OCI-LY1 (cell line): ENCODE data around the gene RPL27A.

Experiments
- H2AFZ ChIP-seq: fragments of 200-600 bp; sonication (generic), shearing (Covaris generic); 2 replicates; pipeline ENCODE4 v1.6.0; 2014; ENCODE audit warnings: antibody characterized with exemption, mild to moderate bottlenecking, low read length
- H3F3A ChIP-seq: fragments of 200-600 bp; sonication (generic), shearing (Covaris generic); 2 replicates; pipeline ENCODE4 v1.6.0; 2014; ENCODE audit warnings: mild to moderate bottlenecking, antibody characterized with exemption, low read length, moderate library complexity; ENCODE audit not compliant: insufficient read depth
- H3K27ac ChIP-seq: fragments of 200-600 bp; sonication (generic); 2 replicates; pipeline ENCODE4 v1.5.1; 2014; ENCODE audit warnings: low read length, mixed run types, mild to moderate bottlenecking, low read depth; ENCODE audit not compliant: poor library complexity, severe bottlenecking
- H3K27me3 ChIP-seq: fragments of 200-600 bp; sonication (generic); 2 replicates; pipeline ENCODE4 v1.6.0; 2014; ENCODE audit warnings: antibody characterized with exemption, mild to moderate bottlenecking, low read length, moderate library complexity; ENCODE audit not compliant: insufficient read depth
- H3K36me3 ChIP-seq: fragments of 200-600 bp; sonication (generic); 2 replicates; pipeline ENCODE4 v1.6.1; 2014; ENCODE audit warnings: mild to moderate bottlenecking, antibody characterized with exemption, low read length, moderate library complexity, mixed read lengths; ENCODE audit not compliant: insufficient read depth
- H3K4me1 ChIP-seq: fragments of 200-600 bp; sonication (generic); 2 replicates; pipeline ENCODE4 v1.5.1; 2014; ENCODE audit warnings: mild to moderate bottlenecking, low read length, moderate library complexity; ENCODE audit not compliant: insufficient read depth, severe bottlenecking
- H3K4me2 ChIP-seq: fragments of 200-600 bp; sonication (generic), shearing (Covaris generic); 2 replicates; pipeline ENCODE4 v1.6.1; 2014; ENCODE audit warnings: low read length
- H3K4me3 ChIP-seq: fragments of 200-600 bp; sonication (generic); 2 replicates; pipeline ENCODE4 v1.5.1; 2014; ENCODE audit warnings: low read length, low read depth, mild to moderate bottlenecking, mixed read lengths; ENCODE audit not compliant: poor library complexity, severe bottlenecking
- H3K79me2 ChIP-seq: fragments of 200-600 bp; shearing (Covaris generic); 2 replicates; pipeline ENCODE4 v1.6.1; 2016; ENCODE audit warnings: mixed run types, low read length, mixed read lengths; ENCODE audit not compliant: insufficient read depth
- H3K9ac ChIP-seq: fragments of 200-600 bp; sonication (generic), shearing (Covaris generic); 2 replicates; pipeline ENCODE4 v1.6.1; 2014; ENCODE audit warnings: mild to moderate bottlenecking, low read length, mixed read lengths
- H3K9me2 ChIP-seq: fragments of 200-600 bp; sonication (generic), shearing (Covaris generic); 2 replicates; pipeline ENCODE4 v1.6.1; 2014; ENCODE audit warnings: low read depth, mild to moderate bottlenecking, low read length, mixed read lengths
- H3K9me3 ChIP-seq: fragments of 200-600 bp; shearing (Covaris generic); 2 replicates; pipeline ENCODE4 v1.6.1; 2014; ENCODE audit warnings: low read length, mixed read lengths
- H4K20me1 ChIP-seq: fragments of 200-600 bp; sonication (generic), shearing (Covaris generic); 2 replicates; pipeline ENCODE4 v1.6.0; 2016; ENCODE audit warnings: mild to moderate bottlenecking, low read length; ENCODE audit not compliant: insufficient read depth
- CTCF ChIP-seq: fragments of 200-600 bp; sonication (generic), shearing (Covaris generic); IDR thresholded peaks from 2 replicates; pipeline ENCODE4 v1.5.1; 2017; ENCODE audit warnings: mild to moderate bottlenecking, antibody characterized with exemption, low read length, moderate library complexity, mixed read lengths
- EZH2 ChIP-seq: fragments of 200-600 bp; sonication (generic), shearing (Covaris generic); IDR thresholded peaks from 2 replicates; pipeline ENCODE4 v1.8.0; 2017; ENCODE audit warnings: borderline replicate concordance, mixed run types, mild to moderate bottlenecking, antibody characterized with exemption, low read length, moderate library complexity, mixed read lengths

The RPL27A gene

GRCh38 chr11:8641332-8641731 lies 41.3 kb upstream of the RPL27A start:
- Histone ChIP-seq H3K9me2 (no peaks in the 10 kb centered on the region), H3K4me3 (no peak overlapping the region), H3K9ac (no peak overlapping the region), H3K27ac (no peak overlapping the region), H3K9me3 (no peaks in the 10 kb centered on the region), H2AFZ (no peak overlapping the region), H3F3A (no peaks in the 10 kb centered on the region), H3K27me3 (no peaks in the 10 kb centered on the region), H3K79me2 (no peaks in the 10 kb centered on the region), H4K20me1 (no peaks in the 10 kb centered on the region), H3K4me2 (no peak overlapping the region), H3K36me3 (peaks cover 69% of the 10 kb centered on the region), H3K4me1 (no peaks in the 10 kb centered on the region)
- no peak for TF ChIP-seq CTCF

- Histone ChIP-seq H4K20me1 (no peaks in the 10 kb centered on the region), H3K27me3 (no peaks in the 10 kb centered on the region), H3K9me2 (no peaks in the 10 kb centered on the region), H3K36me3 (peaks cover 68% of the 10 kb centered on the region), H3K79me2 (no peaks in the 10 kb centered on the region), H3K4me2 (no peak overlapping the region), H3K9me3 (no peaks in the 10 kb centered on the region), H3K27ac (no peak overlapping the region), H3K4me3 (no peak overlapping the region), H2AFZ (no peak overlapping the region), H3K9ac (no peak overlapping the region), H3K4me1 (no peaks in the 10 kb centered on the region), H3F3A (no peaks in the 10 kb centered on the region)
- TF ChIP-seq CTCF (no peak), EZH2 (no peak)
Measured at GRCh38 chr11:8642196-8642841, 40.3 kb upstream of the RPL27A start.

- Histone ChIP-seq H4K20me1 (no peaks in the 10 kb centered on the region), H3K9me2 (no peaks in the 10 kb centered on the region), H3K27me3 (no peaks in the 10 kb centered on the region), H3K27ac (no peak overlapping the region), H3K4me1 (no peaks in the 10 kb centered on the region), H3K9me3 (no peaks in the 10 kb centered on the region), H3K4me2 (no peak overlapping the region), H3K4me3 (no peak overlapping the region), H2AFZ (no peak overlapping the region), H3K79me2 (no peaks in the 10 kb centered on the region), H3F3A (no peaks in the 10 kb centered on the region), H3K36me3 (peaks cover 72% of the 10 kb centered on the region), H3K9ac (no peak overlapping the region)
- no peak for TF ChIP-seq CTCF
- TF ChIP-seq EZH2: no peak
Measured at GRCh38 chr11:8646873-8647272, 35.7 kb upstream of the RPL27A start.
